WTC11 (cell line): ENCODE data around the gene CARD14. TPM values are rescaled to one million over a fixed set of nuclear protein-coding genes. Genes with fewer than 3 reads are reported as not detected.

Experiments used
- ATAC-seq: fragments of 200-7000 bp; cut with Tn5 transposase; 2 replicates; pipeline ENCODE4 v1.10.0; 2021; ENCODE audit warnings: mild to moderate bottlenecking, moderate library complexity
- CTCF ChIA-PET: fragments of 300-600 bp; sonication (Branson Sonifier 250); formaldehyde crosslinking; loops from one replicate; lab custom pipeline; 2021; ENCODE audit warnings: antibody characterized with exemption; lab: Charles Lee
- POLR2A ChIA-PET: fragments of 350-600 bp; sonication (Branson Sonifier 250); formaldehyde crosslinking; loops from one replicate; lab custom pipeline; 2021; ENCODE audit warnings: antibody characterized with exemption; lab: Charles Lee
- DNase-seq: peaks from one replicate; pipeline ENCODE4 v3.0.0; 2021; ENCODE audit warnings: low spot score
- H3K27ac Mint-ChIP-seq: 2 replicates; pipeline ENCODE4 v1.8.0; 2021; ENCODE audit warnings: mixed read lengths
- H3K27me3 Mint-ChIP-seq: 2 replicates; pipeline ENCODE4 v1.8.0; 2021; ENCODE audit warnings: low read depth, mild to moderate bottlenecking, moderate library complexity, mixed read lengths
- H3K36me3 Mint-ChIP-seq: 2 replicates; pipeline ENCODE4 v1.8.0; 2021; ENCODE audit warnings: mixed read lengths
- H3K4me1 Mint-ChIP-seq: 2 replicates; pipeline ENCODE4 v1.8.0; 2022; ENCODE audit warnings: mixed read lengths
- H3K4me3 Mint-ChIP-seq: 2 replicates; pipeline ENCODE4 v1.8.0; 2021; ENCODE audit warnings: mild to moderate bottlenecking, moderate library complexity, mixed read lengths
- H3K9me3 Mint-ChIP-seq: 2 replicates; pipeline ENCODE4 v1.8.0; 2021; ENCODE audit warnings: mixed read lengths
- ATF1 ChIP-seq: sonication (generic); formaldehyde crosslinking; IDR thresholded peaks from 2 replicates; pipeline ENCODE4 v1.8.1; 2023; ENCODE audit warnings: mild to moderate bottlenecking, moderate library complexity, missing genetic modification reagents
- ATF2 ChIP-seq: sonication (generic); formaldehyde crosslinking; IDR thresholded peaks from 2 replicates; pipeline ENCODE4 v1.8.1; 2022; ENCODE audit warnings: low read depth, missing genetic modification reagents, borderline replicate concordance
- ATF3 ChIP-seq: sonication (generic); formaldehyde crosslinking; conservative IDR thresholded peaks from 2 replicates; pipeline ENCODE4 v1.8.1; 2022; ENCODE audit warnings: mild to moderate bottlenecking, missing genetic modification reagents
- CDX4 ChIP-seq: fragments of 250-450 bp; sonication (Bioruptor Pico); IDR thresholded peaks from 2 replicates; pipeline ENCODE4 v1.9.0; 2021; ENCODE audit warnings: moderate library complexity, mild to moderate bottlenecking, inconsistent platforms, borderline replicate concordance
- CREB1 ChIP-seq: sonication (generic); formaldehyde crosslinking; IDR thresholded peaks from 2 replicates; pipeline ENCODE4 v1.8.0; 2023; ENCODE audit warnings: mild to moderate bottlenecking, missing genetic modification reagents
- ELF4 ChIP-seq: sonication (generic); formaldehyde crosslinking; IDR thresholded peaks from 2 replicates; pipeline ENCODE4 v1.8.1; 2022; ENCODE audit warnings: low read depth, mild to moderate bottlenecking, moderate library complexity, missing genetic modification reagents
- EMX1 ChIP-seq: fragments of 250-450 bp; sonication (Bioruptor Pico); IDR thresholded peaks from 2 replicates; pipeline ENCODE4 v1.8.0; 2021; ENCODE audit warnings: mild to moderate bottlenecking
- ETV6 ChIP-seq: sonication (generic); formaldehyde crosslinking; IDR thresholded peaks from 2 replicates; pipeline ENCODE4 v1.8.1; 2022; ENCODE audit warnings: mild to moderate bottlenecking, missing genetic modification reagents
- FOXJ3 ChIP-seq: sonication (generic); formaldehyde crosslinking; IDR thresholded peaks from 2 replicates; pipeline ENCODE4 v1.9.0; 2021; ENCODE audit warnings: missing genetic modification reagents, mild to moderate bottlenecking, borderline replicate concordance
- IRF2 ChIP-seq: sonication (generic); formaldehyde crosslinking; IDR thresholded peaks from 2 replicates; pipeline ENCODE4 v1.8.0; 2022; ENCODE audit warnings: low read depth, missing genetic modification reagents, borderline replicate concordance
- JAZF1 ChIP-seq: fragments of 250-450 bp; sonication (Bioruptor Pico); IDR thresholded peaks from 2 replicates; pipeline ENCODE4 v1.9.0; 2021; ENCODE audit warnings: moderate library complexity, mild to moderate bottlenecking, inconsistent platforms
- MAX ChIP-seq: sonication (generic); formaldehyde crosslinking; IDR thresholded peaks from 2 replicates; pipeline ENCODE4 v1.8.0; 2022; ENCODE audit warnings: mild to moderate bottlenecking, missing genetic modification reagents
- NFYB ChIP-seq: sonication (generic); formaldehyde crosslinking; conservative IDR thresholded peaks from 2 replicates; pipeline ENCODE4 v1.8.0; 2022; ENCODE audit warnings: low read depth, missing genetic modification reagents
- NR1H2 ChIP-seq: sonication (generic); formaldehyde crosslinking; IDR thresholded peaks from 2 replicates; pipeline ENCODE4 v1.9.0; 2021; ENCODE audit warnings: mild to moderate bottlenecking, moderate library complexity, missing genetic modification reagents
- NR3C1 ChIP-seq: sonication (generic); formaldehyde crosslinking; conservative IDR thresholded peaks from 2 replicates; pipeline ENCODE4 v1.8.1; 2023; ENCODE audit warnings: low read depth, mild to moderate bottlenecking, missing genetic modification reagents
- SMAD3 ChIP-seq: sonication (generic); formaldehyde crosslinking; IDR thresholded peaks from 2 replicates; pipeline ENCODE4 v1.8.0; 2022; ENCODE audit warnings: missing genetic modification reagents, mild to moderate bottlenecking, borderline replicate concordance
- SP1 ChIP-seq: sonication (generic); formaldehyde crosslinking; conservative IDR thresholded peaks from 2 replicates; pipeline ENCODE4 v1.8.1; 2022; ENCODE audit warnings: missing genetic modification reagents
- ZBTB21 ChIP-seq: sonication (generic); formaldehyde crosslinking; IDR thresholded peaks from 2 replicates; pipeline ENCODE4 v1.8.1; 2023; ENCODE audit warnings: mild to moderate bottlenecking, missing genetic modification reagents, borderline replicate concordance
- ZNF138 ChIP-seq: sonication (generic); formaldehyde crosslinking; conservative IDR thresholded peaks from 2 replicates; pipeline ENCODE4 v1.8.1; 2022; ENCODE audit warnings: mild to moderate bottlenecking, moderate library complexity, missing genetic modification reagents
- ZNF423 ChIP-seq: fragments of 250-450 bp; sonication (Bioruptor Pico); IDR thresholded peaks from 2 replicates; pipeline ENCODE4 v2.1.2; 2022; ENCODE audit warnings: mild to moderate bottlenecking, moderate library complexity
- ZNF532 ChIP-seq: fragments of 250-450 bp; sonication (Bioruptor Pico); IDR thresholded peaks from 2 replicates; pipeline ENCODE4 v1.9.0; 2021; ENCODE audit warnings: mild to moderate bottlenecking, borderline replicate concordance
- total RNA-seq: library from RNA; stranded (reverse); gene quantifications from 3 replicates; pipeline ENCODE4 v1.2.3, GENCODE V29; 2021
- TF ChIP-seq, protein P1 (sequence below): sonication (generic); formaldehyde crosslinking; IDR thresholded peaks from 2 replicates; pipeline ENCODE4 v1.8.1; 2022; ENCODE audit warnings: mild to moderate bottlenecking, moderate library complexity, missing genetic modification reagents
- TF ChIP-seq, protein P2 (sequence below): fragments of 250-450 bp; sonication (Bioruptor Pico); IDR thresholded peaks from 2 replicates; pipeline ENCODE4 v2.1.2; 2022; ENCODE audit warnings: mild to moderate bottlenecking, moderate library complexity
- TF ChIP-seq, protein P3 (sequence below): fragments of 250-450 bp; sonication (Bioruptor Pico); IDR thresholded peaks from 2 replicates; pipeline ENCODE4 v1.8.0; 2021; ENCODE audit warnings: mild to moderate bottlenecking
- TF ChIP-seq, protein P4 (sequence below): sonication (generic); formaldehyde crosslinking; IDR thresholded peaks from 2 replicates; pipeline ENCODE4 v1.8.1; 2023; ENCODE audit warnings: mild to moderate bottlenecking, missing genetic modification reagents, moderate library complexity

CARD14 gene
- total RNA-seq, 1 experiment from 2014 or later: 0.83 TPM

DNA sequence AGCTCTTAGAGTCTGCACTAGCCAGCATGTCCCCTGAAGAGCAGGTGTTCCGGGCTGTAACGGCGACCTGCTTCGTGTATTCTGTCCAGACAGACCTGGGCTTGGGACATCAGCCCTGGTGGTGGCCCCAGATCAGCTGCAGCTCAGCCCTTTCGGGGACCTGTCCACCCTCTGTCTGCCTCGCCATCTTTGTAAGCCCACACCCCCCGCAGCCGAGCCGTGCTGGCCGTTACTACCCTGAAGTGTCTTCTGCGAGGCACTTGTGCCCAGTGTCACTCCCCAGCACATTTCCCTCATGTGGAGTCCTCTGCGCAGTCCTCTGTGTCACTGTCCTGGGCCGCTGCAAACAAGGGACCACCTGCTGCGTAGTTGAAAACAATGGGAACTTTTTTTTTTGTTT is 10.4 kb downstream of the CARD14 start (continued):
- TF ChIP-seq, protein P1, sequence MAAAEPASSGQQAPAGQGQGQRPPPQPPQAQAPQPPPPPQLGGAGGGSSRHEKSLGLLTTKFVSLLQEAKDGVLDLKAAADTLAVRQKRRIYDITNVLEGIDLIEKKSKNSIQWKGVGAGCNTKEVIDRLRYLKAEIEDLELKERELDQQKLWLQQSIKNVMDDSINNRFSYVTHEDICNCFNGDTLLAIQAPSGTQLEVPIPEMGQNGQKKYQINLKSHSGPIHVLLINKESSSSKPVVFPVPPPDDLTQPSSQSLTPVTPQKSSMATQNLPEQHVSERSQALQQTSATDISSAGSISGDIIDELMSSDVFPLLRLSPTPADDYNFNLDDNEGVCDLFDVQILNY: no peak
- TF ChIP-seq CREB1 (no peak), ZNF138 (CRISPR knock-in tag) (no peak), ZNF532 (CRISPR knock-in tag) (no peak), EMX1 (CRISPR knock-in tag) (no peak)
- TF ChIP-seq, protein P2, sequence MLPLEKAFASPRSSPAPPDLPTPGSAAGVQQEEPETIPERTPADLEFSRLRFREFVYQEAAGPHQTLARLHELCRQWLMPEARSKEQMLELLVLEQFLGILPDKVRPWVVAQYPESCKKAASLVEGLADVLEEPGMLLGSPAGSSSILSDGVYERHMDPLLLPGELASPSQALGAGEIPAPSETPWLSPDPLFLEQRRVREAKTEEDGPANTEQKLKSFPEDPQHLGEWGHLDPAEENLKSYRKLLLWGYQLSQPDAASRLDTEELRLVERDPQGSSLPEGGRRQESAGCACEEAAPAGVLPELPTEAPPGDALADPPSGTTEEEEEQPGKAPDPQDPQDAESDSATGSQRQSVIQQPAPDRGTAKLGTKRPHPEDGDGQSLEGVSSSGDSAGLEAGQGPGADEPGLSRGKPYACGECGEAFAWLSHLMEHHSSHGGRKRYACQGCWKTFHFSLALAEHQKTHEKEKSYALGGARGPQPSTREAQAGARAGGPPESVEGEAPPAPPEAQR (CRISPR knock-in tag): no peak

DNA sequence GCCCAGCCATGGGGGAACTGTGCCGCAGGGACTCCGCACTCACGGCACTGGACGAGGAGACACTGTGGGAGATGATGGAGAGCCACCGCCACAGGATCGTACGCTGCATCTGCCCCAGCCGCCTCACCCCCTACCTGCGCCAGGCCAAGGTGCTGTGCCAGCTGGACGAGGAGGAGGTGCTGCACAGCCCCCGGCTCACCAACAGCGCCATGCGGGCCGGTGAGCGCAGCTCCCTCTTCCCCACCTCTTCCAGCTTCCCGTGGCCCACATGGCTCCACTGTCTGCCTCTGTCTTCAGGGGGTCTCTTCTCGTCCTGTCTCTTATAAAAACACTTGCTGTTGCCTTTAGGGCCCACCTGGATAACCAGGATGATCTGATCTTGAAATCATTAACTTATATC is 11.6 kb downstream of the CARD14 start:
- Mint-ChIP-seq H3K36me3 (no peaks in the 10 kb centered on the region), H3K27me3 (no peaks in the 10 kb centered on the region), H3K4me1 (no peaks in the 10 kb centered on the region), H3K27ac (no peak overlapping the region), H3K9me3 (no peaks in the 10 kb centered on the region), H3K4me3 (no peak overlapping the region)
- TF ChIP-seq ATF1 (CRISPR knock-in tag): no peak
- no peak for TF ChIP-seq SP1
- no peak for TF ChIP-seq SMAD3 (CRISPR knock-in tag)
- TF ChIP-seq ZNF423 (CRISPR knock-in tag): no peak
- TF ChIP-seq ATF2: no peak
- TF ChIP-seq NR1H2: no peak
- TF ChIP-seq, protein P3, sequence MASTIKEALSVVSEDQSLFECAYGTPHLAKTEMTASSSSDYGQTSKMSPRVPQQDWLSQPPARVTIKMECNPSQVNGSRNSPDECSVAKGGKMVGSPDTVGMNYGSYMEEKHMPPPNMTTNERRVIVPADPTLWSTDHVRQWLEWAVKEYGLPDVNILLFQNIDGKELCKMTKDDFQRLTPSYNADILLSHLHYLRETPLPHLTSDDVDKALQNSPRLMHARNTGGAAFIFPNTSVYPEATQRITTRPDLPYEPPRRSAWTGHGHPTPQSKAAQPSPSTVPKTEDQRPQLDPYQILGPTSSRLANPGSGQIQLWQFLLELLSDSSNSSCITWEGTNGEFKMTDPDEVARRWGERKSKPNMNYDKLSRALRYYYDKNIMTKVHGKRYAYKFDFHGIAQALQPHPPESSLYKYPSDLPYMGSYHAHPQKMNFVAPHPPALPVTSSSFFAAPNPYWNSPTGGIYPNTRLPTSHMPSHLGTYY (CRISPR knock-in tag): no peak
- no peak for TF ChIP-seq FOXJ3 (CRISPR knock-in tag)
- TF ChIP-seq, protein P4, sequence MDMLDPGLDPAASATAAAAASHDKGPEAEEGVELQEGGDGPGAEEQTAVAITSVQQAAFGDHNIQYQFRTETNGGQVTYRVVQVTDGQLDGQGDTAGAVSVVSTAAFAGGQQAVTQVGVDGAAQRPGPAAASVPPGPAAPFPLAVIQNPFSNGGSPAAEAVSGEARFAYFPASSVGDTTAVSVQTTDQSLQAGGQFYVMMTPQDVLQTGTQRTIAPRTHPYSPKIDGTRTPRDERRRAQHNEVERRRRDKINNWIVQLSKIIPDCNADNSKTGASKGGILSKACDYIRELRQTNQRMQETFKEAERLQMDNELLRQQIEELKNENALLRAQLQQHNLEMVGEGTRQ (CRISPR knock-in tag): no peak
- no peak for TF ChIP-seq NR3C1 (CRISPR knock-in tag)
- no peak for TF ChIP-seq CDX4 (CRISPR knock-in tag)
- TF ChIP-seq ZBTB21 (CRISPR knock-in tag): no peak
- no peak for TF ChIP-seq NFYB (CRISPR knock-in tag)
- no peak for TF ChIP-seq JAZF1
- TF ChIP-seq ZNF138 (CRISPR knock-in tag): no peak
- TF ChIP-seq ETV6 (CRISPR knock-in tag): no peak
- TF ChIP-seq IRF2 (CRISPR knock-in tag): no peak
- TF ChIP-seq ELF4 (CRISPR knock-in tag): no peak
- no peak for TF ChIP-seq ATF3
- TF ChIP-seq MAX (CRISPR knock-in tag): no peak
- DNase-seq (no peak), ATAC-seq (no peak)
- CTCF ChIA-PET: interaction anchor here (0.6 to 1.1 kb wide), 2 partner anchors 180 to 215 kb away, joined by 3 to 4 read pairs; no protein-coding TSS in a partner anchor
- POLR2A ChIA-PET: no interaction called here
